Lung (tissue), 12 donors: ENCODE measurements around the gene TBC1D22A. TPM values are rescaled to one million over a fixed set of nuclear protein-coding genes. Genes with fewer than 3 reads are reported as not detected.

ENCODE experiments used
- ATAC-seq: fragments of 200-7000 bp; cut with Tn5 transposase; one replicate; pipeline ENCODE4 v1.9.1; 2020; ENCODE audit warnings: moderate number of reproducible peaks; ENCODE audit not compliant: insufficient read depth, low FRiP score
- DNase-seq, 3 donors: peaks; one replicate each; pipeline ENCODE4 v3.0.0-alpha.2; 2013 to 2017
- H3K27ac ChIP-seq, 2 donors: one replicate each; pipeline ENCODE4 v1.5.1; 2013; ENCODE audit warnings: mild to moderate bottlenecking in 2 of 2, moderate library complexity in 2 of 2, control low read depth in 1 of 2, inconsistent platforms in 1 of 2, low read depth in 1 of 2, low read length in 1 of 2
- H3K27me3 ChIP-seq, 3 donors: one replicate each; pipeline ENCODE4 v1.5.1; 2013; ENCODE audit warnings: low read length in 2 of 3; ENCODE audit not compliant: control insufficient read depth in 3 of 3, insufficient read depth in 3 of 3
- H3K36me3 ChIP-seq, 4 donors: one replicate each; pipeline ENCODE4 v1.5.1; 2013; ENCODE audit warnings: low read length in 4 of 4, mild to moderate bottlenecking in 1 of 4, moderate library complexity in 1 of 4; ENCODE audit not compliant: control insufficient read depth in 4 of 4, insufficient read depth in 4 of 4
- H3K4me1 ChIP-seq, 5 donors: one replicate each; pipeline ENCODE4 v1.5.1; 2013; ENCODE audit warnings: low read length in 5 of 5, mild to moderate bottlenecking in 2 of 5, moderate library complexity in 1 of 5; ENCODE audit not compliant: control insufficient read depth in 5 of 5, insufficient read depth in 5 of 5
- H3K4me3 ChIP-seq: one replicate; pipeline ENCODE4 v1.5.1; 2013; ENCODE audit warnings: mild to moderate bottlenecking, control low read depth, moderate library complexity
- H3K9ac ChIP-seq, 2 donors: one replicate each; pipeline ENCODE4 v1.5.1; 2013; ENCODE audit warnings: low read length in 2 of 2, control low read depth in 1 of 2; ENCODE audit not compliant: insufficient read depth in 1 of 2
- H3K9me3 ChIP-seq, 4 donors: one replicate each; pipeline ENCODE4 v1.5.1; 2013; ENCODE audit warnings: low read length in 3 of 4, mild to moderate bottlenecking in 1 of 4, moderate library complexity in 1 of 4; ENCODE audit not compliant: control insufficient read depth in 4 of 4, insufficient read depth in 3 of 4
- CTCF ChIP-seq: IDR thresholded peaks from 2 replicates; pipeline ENCODE4 v1.5.1; 2012; ENCODE audit warnings: mild to moderate bottlenecking; ENCODE audit errors: control extremely low read depth, extremely low read depth
- WGBS, 2 donors: extraction: QIAGEN DNeasy Blood & Tissue Kit; methylation state at CpG; one replicate each; pipeline ENCODE4 v1.1.7; 2013; 5-methylcytosine and 5-hydroxymethylcytosine counted together
- polyA plus RNA-seq, 2 donors: library from polyadenylated mRNA; stranded (reverse); fragments of 200-250 nt; gene quantifications; one replicate each; pipeline ENCODE4 v1.2.1, GENCODE V29; 2013
- total RNA-seq, 2 donors: library from RNA; depleted of rRNA in 1 of 2; stranded (reverse); fragments of >200 nt in 1 of 2; gene quantifications; one replicate each; pipeline ENCODE4 v1.2.1, GENCODE V29; 2014 to 2021
- donor health status: control.
- donor health status: control.
- donor health status: Bipolar disorder and iron deficiency.
- donor health status: healthy.
- donor health status: DM: yes; HTN: yes; CAD: no.

The TBC1D22A gene
- total and polyA plus RNA-seq, 4 donors, result 20.2 to 38.4 (median 21.0) TPM

- WGBS, 2 donors, result 75 to 82% methylated on average over 28 of the region's 28 CpGs
- DNase-seq (peak; percentile 72 to 86 (median 78)), ATAC-seq (no peak)
- peaks cover 0 to 39% (median 3%) of the 10 kb centered on the region in 5 donors for H3K4me1 ChIP-seq
- H3K9me3 ChIP-seq, result peaks cover 0 to 2% (median 0%) of the 10 kb centered on the region in 4 donors
- TF ChIP-seq CTCF, result no peak
- no peak overlapping the region for H3K9ac ChIP-seq
- no peaks in the 10 kb centered on the region for H3K36me3 ChIP-seq
- H3K27ac ChIP-seq, result no peak overlapping the region
- no peak overlapping the region for H3K4me3 ChIP-seq
- H3K27me3 ChIP-seq, result no peaks in the 10 kb centered on the region
These were observed 441.8 kb downstream of the TBC1D22A start for GRCh38 chr22:47204002-47204979.

DNA sequence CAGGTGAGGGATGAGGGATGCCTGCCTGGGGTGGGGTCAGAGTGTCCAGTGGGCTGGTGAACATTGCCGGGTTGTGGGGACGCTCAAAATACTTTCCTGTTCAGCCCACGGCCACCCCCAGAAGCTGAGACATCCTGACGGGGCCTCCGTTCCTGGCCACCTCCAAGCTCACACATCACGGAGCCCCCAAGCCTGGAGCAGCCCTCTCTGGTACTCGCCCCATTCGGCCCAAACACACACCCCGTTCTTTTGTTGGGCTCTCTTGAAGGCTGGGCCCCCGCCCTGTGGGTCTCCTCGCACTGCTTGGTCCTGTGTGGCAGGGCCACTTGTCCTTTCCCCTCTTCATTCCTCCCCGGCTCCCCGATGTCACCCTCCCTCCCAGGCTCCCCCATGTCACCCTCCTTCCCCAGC is 442.6 kb downstream of the TBC1D22A start:
- no peak for DNase-seq
- no peaks in the 10 kb centered on the region for H3K36me3 ChIP-seq
- WGBS, 2 donors, result 82 to 93% methylated on average over 13 of the region's 13 CpGs
- H3K27ac ChIP-seq, result no peak overlapping the region
- no peaks in the 10 kb centered on the region for H3K27me3 ChIP-seq
- no peak overlapping the region for H3K4me3 ChIP-seq
- TF ChIP-seq CTCF, result no peak
- peaks cover 0 to 34% (median 2%) of the 10 kb centered on the region in 5 donors for H3K4me1 ChIP-seq
- no peak overlapping the region for H3K9ac ChIP-seq
- H3K9me3 ChIP-seq, result peaks cover 0 to 2% (median 0%) of the 10 kb centered on the region in 4 donors
- no peak for ATAC-seq

- no peak for TF ChIP-seq CTCF
- ATAC-seq (no peak), DNase-seq (no peak)
- WGBS, 2 donors, result 84 to 85% methylated on average over 10 of the region's 10 CpGs
- Histone ChIP-seq H3K9ac (no peak overlapping the region), H3K27ac (no peak overlapping the region), H3K36me3 (no peaks in the 10 kb centered on the region), H3K27me3 (no peaks in the 10 kb centered on the region), H3K4me1 (peaks cover 0 to 30% (median 0%) of the 10 kb centered on the region in 5 donors), H3K4me3 (no peak overlapping the region), H3K9me3 (peaks cover 0 to 2% (median 0%) of the 10 kb centered on the region in 4 donors)
These were observed 443.1 kb downstream of the TBC1D22A start for GRCh38 chr22:47205554-47205953.
